ENCODE results near the gene CGB8.
"Not testable (repeated sequence)": the region's sequence is repeated elsewhere in the genome, so short reads cannot be mapped to it uniquely, and the experiment has no call there.

The CGB8 gene

DNA sequence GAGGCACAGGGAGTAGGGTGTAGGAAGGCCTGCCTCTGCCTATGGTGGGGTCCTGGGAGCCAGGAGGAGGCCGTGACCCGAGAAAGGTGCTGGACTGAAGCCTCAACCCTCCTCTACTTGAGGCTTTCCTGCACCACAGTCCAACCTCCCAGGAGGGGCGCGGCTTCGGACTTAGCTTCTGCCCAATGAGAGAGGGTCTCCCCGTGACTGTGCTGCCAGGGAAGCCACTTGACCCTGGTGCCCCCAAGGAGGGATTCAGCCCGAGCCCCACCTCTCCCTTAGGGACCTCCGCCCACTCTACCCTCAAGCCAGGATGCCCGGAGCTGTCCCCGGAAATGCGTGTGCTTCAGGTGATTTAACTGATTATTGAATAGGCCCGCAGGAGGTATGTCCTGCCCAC is at the start of gene CGB8:
Gene CGB8 (minus strand): TSS at position 101 of the 400 bp plus-strand sequence. CDS start 372 bp downstream, outside the sequence.
- in situ Hi-C loops (cut with HindIII; ENCODE audit: low sequenced_read_pairs), result not testable (repeated sequence)

DNA sequence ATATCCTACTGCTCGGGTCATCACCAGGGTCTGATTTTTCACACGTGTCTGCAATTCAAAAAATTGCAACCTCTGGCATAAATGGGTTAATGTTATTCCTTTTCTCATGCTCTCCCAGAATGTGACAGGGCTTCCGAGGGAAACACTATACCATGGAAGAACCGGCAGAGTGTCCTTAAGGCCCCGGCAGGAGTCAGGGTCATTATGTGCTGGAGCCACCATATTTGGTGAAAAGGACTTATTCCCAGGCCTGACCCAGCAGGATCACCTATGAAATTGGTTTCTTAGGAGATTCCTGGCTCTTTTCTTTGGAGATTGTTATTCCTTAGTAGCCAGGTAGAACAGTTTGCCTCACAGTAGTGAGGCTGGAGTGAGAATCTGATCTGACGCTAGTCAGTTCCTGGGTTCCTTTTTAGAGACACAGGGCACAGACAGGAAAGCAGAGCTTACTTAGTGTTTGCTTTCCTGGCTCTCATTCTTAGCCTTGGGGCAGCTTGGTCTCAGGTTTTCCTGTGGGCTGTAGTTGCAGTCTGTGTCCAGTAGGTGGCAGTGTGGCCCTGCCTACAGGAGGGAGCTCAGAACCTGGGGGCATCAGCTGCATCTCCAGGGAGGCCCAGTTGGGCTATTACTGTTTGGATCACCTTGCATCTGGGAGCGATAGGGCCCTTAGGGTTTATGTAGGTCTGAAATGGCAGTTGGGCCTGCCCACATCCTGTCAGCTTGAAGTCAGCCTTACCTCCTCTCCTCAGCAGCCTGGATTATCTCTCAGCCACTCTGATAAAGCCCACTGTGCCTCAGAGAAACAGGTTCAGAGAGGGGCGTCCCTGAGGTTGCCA is 48.8 kb upstream of the CGB8 start:
- in situ Hi-C loops (cut with HindIII; ENCODE audit: low sequenced_read_pairs), result no loop called here

DNA sequence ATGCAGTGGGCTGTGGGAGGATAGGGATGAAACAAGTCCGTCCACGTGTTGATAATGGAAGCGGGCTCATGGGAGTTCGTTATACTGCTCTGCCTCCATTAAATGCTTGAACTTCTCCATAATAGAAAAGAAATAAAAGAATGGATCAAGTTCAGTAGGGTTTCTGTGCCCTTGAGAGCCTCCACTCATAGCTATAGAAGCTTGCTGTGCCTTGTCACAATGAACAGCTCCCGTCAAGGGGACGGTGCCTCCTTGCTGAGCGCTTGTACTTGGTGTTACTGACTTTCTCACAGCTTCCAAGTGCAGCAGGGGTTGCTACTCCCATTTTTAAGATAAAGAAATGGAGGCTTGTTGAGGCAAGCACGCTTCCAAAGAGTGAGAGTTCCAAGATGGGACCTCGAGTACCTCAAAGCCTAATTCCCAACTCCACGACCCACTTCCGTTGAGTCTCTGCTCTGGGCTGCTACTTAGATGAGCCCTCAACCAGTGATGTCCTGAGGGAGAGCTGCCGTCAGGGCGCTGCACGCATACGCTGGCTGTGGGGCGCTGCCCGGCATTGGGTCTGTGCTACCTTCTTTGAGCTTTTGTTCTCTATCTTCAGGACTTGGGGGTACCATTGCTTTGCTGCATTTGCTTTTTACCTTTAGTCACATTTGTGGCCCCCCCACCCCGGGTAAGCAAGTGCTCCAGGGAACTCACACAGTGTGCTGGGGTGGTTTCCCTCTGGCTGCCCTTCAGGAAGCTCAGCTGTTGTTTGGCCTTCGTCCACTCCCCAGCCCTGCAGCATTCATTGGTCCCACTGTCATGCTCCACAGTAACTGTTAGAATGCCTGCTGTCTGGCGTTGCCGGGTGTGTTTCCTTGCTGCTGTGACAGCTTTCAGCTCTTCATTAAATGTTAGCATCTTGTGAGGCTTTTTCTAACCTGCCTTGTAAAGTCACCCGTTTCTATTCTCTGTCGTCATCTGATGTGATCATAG is 45.9 kb upstream of the CGB8 start:
- in situ Hi-C loops (cut with HindIII; ENCODE audit: low sequenced_read_pairs), result no loop called here

DNA sequence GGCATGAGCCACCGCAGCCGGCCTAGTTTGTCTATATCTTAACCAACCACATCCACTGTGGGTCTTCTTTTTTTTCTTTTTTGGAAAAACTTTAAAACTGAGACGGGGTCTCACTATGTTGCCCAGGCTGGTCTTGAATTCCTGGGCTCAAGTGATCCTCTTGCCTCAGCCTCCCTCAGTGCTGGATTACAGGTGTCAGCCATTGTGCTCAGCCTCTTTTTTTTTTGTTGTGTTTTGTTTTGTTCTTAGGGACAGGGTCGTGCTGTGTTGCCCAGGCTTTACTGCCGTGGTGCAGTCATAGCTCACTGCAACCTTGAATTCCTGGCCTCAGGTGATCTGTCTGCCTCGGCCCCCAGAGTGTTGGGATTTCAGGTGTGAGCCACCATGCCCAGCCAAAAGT is 43.8 kb upstream of the CGB8 start:
- in situ Hi-C loops (cut with HindIII; ENCODE audit: low sequenced_read_pairs), result no loop called here

DNA sequence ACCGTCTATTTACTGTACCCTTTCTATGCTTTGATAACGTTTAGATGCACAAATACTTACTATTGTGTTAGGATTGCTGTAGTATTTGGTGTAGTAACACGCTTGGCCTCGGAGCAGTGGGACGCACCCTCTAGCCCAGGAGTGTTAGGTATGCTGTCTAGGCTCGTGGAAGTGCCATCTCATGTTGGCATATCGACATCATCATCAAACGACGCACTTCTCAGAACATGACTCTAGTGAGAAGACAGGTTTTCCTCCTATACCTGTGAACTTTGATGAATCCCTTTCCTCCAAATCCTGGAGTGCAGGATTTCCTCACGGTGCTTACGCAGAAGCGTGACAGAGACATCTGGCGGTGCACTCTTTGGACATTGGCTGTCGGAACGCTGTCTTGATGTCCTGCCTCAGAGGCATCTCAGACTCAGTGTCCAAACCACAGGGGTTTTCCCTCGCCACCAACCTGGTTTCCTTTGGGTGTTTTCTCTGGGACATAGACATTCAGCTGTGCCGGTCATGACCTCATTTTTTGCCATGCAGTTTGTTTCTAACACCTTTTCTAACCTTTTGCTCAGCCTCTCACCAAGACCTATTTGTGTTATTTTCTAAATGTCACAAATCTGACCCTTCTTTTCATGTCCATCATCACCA is 42.6 kb upstream of the CGB8 start:
- in situ Hi-C loops (cut with HindIII; ENCODE audit: low sequenced_read_pairs), result no loop called here

DNA sequence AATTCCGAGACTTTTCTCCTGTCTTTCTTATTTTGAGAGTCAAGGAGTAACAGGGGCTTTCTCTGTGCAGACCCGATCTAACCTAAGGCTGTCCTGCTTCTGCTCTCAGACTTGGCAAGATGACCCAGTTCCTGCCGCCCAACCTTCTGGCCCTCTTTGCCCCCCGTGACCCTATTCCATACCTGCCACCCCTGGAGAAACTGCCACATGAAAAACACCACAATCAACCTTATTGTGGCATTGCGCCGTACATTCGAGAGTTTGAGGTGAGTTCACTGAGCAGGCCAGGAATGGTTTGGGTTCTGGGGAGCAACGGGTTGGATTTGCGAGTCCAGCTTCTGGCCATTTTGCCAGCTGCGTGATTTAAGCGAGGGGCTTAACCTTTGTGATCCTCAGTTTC is 37.4 kb upstream of the CGB8 start:
- in situ Hi-C loops (cut with HindIII; ENCODE audit: low sequenced_read_pairs), result no loop called here

DNA sequence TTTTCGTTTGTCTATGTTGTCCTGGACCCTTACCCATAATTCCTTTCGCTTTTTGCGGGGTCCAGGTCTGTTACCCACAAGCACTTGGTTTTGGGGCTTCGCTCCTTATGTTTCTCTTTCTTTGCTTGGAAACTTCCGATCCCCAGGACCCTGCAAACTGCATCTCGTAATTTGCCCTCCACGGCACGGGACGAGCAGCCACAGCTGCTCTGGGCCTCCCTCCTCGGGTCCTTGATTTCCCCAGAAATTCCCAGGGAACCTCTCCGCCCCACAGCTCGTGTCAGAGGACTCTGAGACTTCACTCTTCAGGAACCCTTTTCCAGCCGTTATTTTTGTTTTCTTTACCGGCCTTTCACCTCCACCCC is 36.9 kb upstream of the CGB8 start:
- in situ Hi-C loops (cut with HindIII; ENCODE audit: low sequenced_read_pairs), result no loop called here

DNA sequence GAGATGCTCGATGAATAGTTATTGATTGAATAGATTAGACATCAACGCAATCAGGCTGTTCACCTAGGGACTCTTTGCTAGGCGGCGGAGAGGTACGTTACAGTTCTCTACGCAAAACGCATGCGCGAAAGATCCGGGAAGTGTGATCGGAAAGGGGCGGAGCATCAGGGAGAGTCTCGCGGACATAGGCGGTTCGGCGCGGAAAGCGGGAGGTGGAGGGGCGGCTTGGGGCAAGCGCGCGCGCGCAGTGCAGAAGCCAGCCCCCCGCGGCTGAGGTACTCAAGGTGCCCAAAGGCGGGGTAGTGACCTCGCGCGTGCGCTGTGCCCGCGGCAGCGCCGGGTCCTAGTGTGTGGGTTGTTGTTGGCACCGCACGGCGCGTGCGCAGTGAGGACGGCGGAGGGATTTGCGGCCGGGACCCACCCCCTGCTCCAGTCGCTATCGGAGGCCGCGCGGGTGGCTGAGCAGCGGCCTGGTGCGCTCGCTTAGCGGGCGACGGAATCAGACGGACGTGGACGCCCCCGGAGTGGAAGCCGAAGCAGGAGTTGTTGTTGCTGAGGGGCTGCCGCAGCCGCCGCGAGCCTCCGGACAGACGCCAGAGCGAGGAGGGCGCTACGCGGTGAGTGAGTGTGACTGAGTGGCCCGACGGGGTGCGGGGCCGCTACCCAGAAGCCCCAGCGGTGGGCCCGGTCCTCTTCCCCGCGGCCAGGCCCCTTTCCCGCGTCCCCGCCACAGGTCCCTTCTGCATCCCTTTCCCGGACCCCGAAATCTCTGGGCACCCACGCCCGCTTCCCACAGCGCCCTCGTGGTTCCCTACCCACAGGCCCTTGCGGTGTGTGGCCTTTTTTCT is 36.3 kb upstream of the CGB8 start, which contains the start of gene SNRNP70:
Gene SNRNP70 (plus strand): TSS at position 432 of the 848 bp plus-strand sequence. CDS start 964 bp downstream, outside the sequence.
- in situ Hi-C loops (cut with HindIII; ENCODE audit: low sequenced_read_pairs), result no loop called here

DNA sequence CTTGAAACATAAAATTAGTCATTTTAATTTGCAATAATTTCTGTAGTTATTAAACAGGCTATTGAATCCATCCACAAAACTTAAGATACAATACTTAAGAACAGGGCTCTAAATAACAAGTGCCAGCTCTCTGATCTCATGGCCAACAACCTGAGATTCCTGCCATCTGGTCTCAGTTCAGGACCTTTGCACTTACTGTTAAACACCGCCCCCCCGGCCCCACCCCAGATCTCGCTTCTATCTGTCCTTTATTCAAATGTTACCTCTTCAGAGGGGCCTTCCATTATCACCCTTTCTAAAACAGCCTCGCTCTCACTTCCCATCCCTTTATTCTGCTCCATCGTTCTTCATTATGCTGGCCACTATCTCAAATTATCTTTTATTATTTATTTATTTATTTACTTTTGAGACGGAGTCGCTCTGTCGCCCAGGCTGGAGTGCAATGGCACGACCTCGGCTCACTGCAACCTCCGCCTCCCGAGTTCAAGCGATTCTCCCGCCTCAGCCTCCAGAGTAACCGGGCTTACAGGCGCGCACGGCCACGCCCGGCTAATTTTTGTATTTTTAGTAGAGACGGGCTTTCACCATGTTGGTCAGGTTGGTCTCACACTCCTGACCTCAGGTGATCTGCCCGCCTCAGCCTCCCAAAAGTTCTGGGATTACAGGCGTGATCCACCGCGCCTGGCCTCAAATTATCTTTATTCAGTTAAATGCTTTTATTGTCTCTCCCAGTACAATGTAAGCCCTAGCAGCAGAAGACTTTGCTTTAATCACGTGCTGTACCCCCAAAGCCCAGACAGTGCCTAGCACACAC is 35.5 kb upstream of the CGB8 start:
- in situ Hi-C loops (cut with HindIII; ENCODE audit: low sequenced_read_pairs), result no loop called here

DNA sequence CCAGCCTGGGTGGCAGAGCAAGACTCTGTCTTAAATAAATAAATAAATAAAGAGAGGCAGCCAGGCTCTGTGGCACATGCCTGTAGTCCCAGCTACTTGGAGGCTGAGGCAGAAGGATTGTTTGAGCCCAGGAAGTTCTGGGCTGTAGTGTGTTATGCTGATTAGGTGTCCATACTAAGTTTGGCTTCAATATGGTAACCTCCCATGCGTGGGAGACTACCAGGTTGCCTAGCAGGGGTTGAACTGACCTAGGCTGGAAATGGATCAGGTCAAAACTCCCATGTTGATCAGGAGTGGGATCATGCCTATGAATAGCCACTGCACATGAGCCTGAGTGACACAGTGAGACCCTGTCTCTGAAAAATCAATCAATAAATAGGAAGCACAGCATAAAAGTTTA is 32.4 kb upstream of the CGB8 start:
- in situ Hi-C loops (cut with HindIII; ENCODE audit: low sequenced_read_pairs), result no loop called here

DNA sequence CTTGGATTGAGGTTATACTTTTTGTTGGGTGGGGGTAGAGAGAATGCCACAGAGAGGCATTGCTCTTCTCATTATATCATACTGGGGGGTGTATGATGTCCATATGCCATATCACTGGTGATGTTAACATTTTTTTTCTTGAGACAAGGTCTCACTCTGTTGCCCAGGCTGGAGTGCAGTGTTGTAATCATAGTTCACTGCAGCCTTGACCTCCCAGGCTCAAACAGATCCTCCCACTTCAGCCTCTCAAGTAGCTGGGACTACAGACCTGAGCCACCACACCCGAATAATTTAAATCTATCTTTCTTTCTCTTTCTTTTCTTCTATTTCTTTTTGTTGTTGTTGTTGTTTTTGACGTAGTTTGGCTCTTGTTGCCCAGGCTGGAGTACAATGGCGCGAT is 31.5 kb upstream of the CGB8 start:
- in situ Hi-C loops (cut with HindIII; ENCODE audit: low sequenced_read_pairs), result no loop called here

DNA sequence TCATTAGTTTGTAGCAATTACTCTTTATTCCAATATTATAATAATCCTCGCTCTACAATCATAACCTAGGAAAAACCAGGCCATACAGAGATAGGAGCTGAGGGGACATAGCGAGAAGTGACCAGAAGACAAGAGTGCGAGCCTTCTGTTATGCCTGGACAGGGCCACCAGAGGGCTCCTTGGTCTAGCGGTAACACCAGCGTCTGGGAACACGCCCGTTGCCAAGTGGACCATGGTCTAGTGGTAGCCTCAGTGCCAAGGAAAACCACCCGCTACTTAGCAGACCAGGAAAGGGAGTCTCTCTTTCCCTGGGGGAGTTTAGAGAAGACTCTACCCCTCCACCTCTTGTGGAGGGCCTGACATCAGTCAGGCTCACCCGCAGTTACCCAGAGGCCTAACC is 26.0 kb upstream of the CGB8 start:
- in situ Hi-C loops (cut with HindIII; ENCODE audit: low sequenced_read_pairs), result not testable (repeated sequence)

DNA sequence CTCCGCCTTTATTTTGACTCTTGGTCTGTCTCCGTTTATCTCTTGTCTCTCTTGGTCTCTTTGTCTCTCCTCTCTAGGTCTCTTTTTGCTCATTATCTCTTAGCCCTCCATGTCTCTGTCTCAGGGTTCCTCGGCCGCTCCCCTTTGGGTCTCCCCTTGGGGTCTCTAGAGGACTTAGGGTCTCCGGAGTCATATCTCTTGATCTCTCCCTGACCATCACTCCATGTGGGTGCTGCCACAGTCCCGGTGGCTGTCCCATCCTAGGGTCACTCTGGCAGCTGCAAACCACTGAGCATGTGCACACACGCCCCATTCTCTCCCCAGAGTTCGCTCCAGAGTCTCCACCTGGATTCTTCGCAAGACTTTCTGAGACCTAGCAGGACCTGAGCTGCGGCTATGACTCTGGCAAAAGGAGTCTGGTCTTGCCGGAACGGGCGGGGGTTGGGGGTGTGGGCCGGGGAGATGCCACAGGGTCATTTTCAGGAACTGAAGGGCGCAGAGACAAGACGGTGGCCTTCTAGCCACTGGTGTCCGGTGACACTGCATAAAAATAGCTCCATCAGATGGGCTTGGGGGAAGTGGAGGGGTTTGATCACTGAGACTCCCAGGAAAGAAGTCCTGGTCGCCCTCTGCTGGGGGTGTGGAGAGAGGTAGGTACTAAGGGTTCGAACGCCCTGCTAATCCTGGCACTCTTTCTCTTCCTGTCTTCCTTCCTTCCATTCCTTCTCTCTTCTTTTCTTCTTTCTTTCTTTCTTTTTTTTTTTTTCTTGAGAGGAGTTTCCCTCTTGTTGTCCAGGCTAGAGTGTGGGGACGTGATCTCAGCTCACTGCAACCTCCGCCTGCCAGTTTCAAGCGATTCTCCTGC is 24.8 kb upstream of the CGB8 start:
- in situ Hi-C loops (cut with HindIII; ENCODE audit: low sequenced_read_pairs), result no loop called here

DNA sequence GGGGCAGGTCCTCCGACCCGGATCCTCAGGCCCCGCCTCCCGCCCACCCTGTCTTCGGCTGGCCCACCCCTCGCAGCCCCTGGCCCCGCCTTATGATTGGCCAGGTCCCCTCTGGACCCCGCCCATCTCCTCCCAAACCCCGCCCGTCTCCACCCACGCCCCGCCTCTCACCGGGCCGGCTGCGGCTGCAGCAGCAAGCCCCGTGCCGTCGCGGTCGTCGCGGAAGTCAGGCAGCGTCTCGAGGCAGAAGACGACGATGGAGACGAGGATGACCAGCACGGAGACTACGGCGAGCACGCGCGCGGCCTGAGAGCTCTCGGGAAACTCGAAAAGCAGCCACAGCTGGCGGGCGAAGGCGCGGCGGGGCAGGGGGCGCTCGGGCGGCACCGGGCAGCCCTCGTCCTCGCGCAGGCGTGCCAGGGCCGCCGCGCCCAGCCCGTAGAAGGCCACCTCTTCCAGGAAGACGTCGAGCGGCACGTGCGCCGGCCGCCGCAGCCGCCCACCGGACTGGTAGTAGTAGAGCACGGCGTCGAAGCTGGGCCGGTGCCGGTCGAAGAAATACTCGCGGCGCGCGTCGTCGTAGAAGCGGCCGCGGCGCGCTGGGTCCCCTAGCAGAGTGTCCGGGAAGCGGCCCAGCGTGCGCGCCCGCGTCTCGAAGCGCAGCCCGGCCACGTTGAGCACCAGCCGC is 23.1 kb upstream of the CGB8 start:
- in situ Hi-C loops (cut with HindIII; ENCODE audit: low sequenced_read_pairs), result no loop called here

DNA sequence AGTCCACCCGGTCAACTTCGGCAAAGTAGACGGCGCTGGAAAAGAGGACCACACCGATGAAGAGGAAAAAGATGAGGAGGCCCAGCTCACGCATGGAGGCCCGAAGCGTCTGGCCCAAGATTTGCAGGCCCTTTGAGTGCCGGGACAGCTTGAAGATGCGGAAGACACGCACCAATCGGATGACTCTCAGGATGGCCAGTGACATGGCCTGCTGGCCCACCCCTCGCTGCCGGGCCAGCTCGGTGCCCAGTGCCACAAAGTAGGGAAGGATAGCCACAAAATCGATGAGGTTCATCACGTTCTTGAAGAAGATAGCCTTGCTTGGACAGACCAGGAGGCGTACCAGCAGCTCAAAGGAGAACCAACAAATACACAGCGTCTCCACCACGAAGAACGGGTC is 21.5 kb upstream of the CGB8 start:
- in situ Hi-C loops (cut with HindIII; ENCODE audit: low sequenced_read_pairs), result no loop called here

DNA sequence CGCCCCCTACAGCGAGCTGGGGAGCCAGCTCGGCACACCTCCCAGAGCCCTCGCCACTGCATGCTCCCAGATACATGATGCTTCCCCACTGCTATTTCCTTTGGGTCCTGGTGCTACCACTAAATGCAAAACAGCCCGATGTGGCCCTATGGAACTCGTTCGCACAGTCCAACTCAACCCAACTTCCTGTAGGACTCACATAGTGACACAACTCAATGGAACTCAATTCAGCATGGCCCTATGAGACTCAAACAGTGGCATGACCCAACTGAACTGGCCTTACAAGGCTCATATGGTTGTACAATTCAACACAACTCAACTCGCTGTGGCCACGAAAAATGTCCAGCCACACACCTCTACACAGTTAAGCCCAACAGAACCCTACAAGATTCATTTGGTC is 20.1 kb upstream of the CGB8 start:
- in situ Hi-C loops (cut with HindIII; ENCODE audit: low sequenced_read_pairs), result no loop called here

DNA sequence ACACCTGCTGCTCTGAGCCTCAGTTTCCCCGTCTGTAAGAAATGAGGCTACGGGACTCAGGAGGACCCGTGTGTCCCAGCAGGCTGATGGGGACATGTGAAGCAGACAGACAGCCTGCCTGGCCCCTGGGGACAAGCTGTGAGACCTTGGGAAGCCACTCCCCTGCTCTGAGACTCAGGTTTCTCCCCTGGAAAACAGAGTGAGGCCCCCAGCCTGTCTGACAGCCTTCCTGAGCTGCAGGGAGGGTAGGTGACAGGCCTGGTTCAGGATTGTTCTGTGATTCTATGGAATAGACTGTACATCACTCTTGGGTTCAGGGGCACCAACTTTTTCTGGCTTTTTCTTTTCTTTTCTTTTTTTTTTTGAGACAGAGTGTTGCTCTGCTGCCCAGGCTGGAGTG is 18.6 kb upstream of the CGB8 start:
- in situ Hi-C loops (cut with HindIII; ENCODE audit: low sequenced_read_pairs), result no loop called here

DNA sequence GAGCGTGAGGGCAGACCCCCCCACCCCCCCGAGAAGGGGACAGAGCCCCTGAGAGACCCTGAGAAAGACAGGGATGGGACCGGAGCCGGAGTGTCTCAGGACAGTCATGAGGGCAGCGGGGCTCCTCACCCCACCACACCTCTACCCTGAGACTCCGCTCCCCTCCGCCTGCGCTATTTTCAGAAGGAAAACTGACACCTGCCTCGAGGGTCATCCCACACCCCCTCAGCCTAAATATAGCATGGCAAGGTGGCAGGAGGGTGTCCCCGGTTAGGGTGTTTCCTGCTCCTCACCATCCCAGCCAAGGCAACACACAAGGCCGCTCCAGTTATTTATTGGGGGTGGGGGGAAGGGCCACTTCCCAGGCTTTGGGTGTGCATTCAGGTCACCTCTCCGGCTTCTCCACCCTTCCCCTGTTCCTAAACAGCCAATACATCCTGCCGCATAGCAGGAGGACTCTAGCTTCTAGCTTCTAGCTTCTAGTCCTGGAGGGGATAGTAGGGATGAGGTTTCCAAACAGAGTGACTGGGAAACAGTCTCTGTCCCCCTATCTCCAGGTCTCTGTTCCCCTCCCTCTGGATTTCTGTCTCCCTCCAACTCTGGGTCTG is 17.1 kb upstream of the CGB8 start:
- in situ Hi-C loops (cut with HindIII; ENCODE audit: low sequenced_read_pairs), result no loop called here
